Gastrocnemius medialis (tissue), 4 donors: ENCODE results near the gene MIB1. TPM values are rescaled to one million over a fixed set of nuclear protein-coding genes. Genes with fewer than 3 reads are reported as not detected.

Experiments
- ATAC-seq, 2 donors: fragments of 150-250 bp; one replicate each; pipeline ENCODE4 v1.9.1; 2016
- DNase-seq, 2 donors: peaks; one replicate each; pipeline ENCODE4 v3.0.0-alpha.2; 2019
- H3K27ac ChIP-seq, 4 donors: fragments of 200-600 bp; sonication (generic); 1 replicate in 1 of 4; 2 replicates in 3 of 4; pipeline ENCODE4 v1.5.1; 2016 to 2018; ENCODE audit warnings: mild to moderate bottlenecking in 2 of 4, moderate library complexity in 1 of 4
- H3K27me3 ChIP-seq, 3 donors: fragments of 200-600 bp; sonication (generic) in 2 of 3; 1 replicate in 1 of 3; 2 replicates in 2 of 3; pipeline versions ENCODE4 v1.5.1 to v1.6.0; 2016 to 2019; ENCODE audit warnings: mild to moderate bottlenecking in 1 of 3, moderate library complexity in 1 of 3
- H3K36me3 ChIP-seq, 2 donors: fragments of 200-600 bp; sonication (generic) in 1 of 2; one replicate each; pipeline ENCODE4 v1.5.1; 2017 to 2018
- H3K4me1 ChIP-seq, 2 donors: fragments of 200-600 bp; sonication (generic) in 1 of 2; one replicate each; pipeline ENCODE4 v1.5.1; 2016 to 2017; ENCODE audit warnings: mild to moderate bottlenecking in 2 of 2
- H3K4me3 ChIP-seq, 4 donors: fragments of 200-600 bp; sonication (generic) in 3 of 4; 1 replicate in 1 of 4; 2 replicates in 3 of 4; pipeline ENCODE4 v1.5.1; 2016 to 2019; ENCODE audit warnings: mild to moderate bottlenecking in 2 of 4
- H3K9me3 ChIP-seq, 3 donors: fragments of 200-600 bp; sonication (generic) in 2 of 3; 1 replicate in 1 of 3; 2 replicates in 2 of 3; pipeline ENCODE4 v1.5.1; 2016 to 2019
- CTCF ChIP-seq, 5 experiments: fragments of 450-650 bp in 3 of 5; fragments of 200-600 bp in 2 of 5; sonication (generic) in 2 of 5; IDR thresholded peaks in 4 of 5; conservative IDR thresholded peaks in 1 of 5; 1 replicate in 4 of 5; 2 replicates in 1 of 5; pipeline ENCODE4 v1.5.1; 2016 to 2019; ENCODE audit warnings: antibody characterized with exemption in 5 of 5, mild to moderate bottlenecking in 3 of 5, moderate library complexity in 3 of 5
- POLR2A ChIP-seq, 2 donors: fragments of 450-650 bp; IDR thresholded peaks; one replicate each; pipeline ENCODE4 v1.6.1; 2017; ENCODE audit warnings: antibody characterized with exemption in 2 of 2, mild to moderate bottlenecking in 2 of 2, moderate library complexity in 2 of 2
- in situ Hi-C, 4 donors: fragments of 200-750 bp; cut with MboI; loops; one replicate each; pipeline versions ENCODE4 v1.15.0 to v1.8.0; 2017; ENCODE audit warnings: low sequenced_read_pairs in 4 of 4
- intact Hi-C: fragments of 100-400 bp; cut with DNase I; formaldehyde crosslinking; loops from one replicate; pipeline ENCODE4 v1.15.1; 2023; ENCODE audit warnings: low total_unique reads
- total RNA-seq, 4 donors: library from RNA; depleted of rRNA; stranded (reverse); fragments of >200 nt; gene quantifications; one replicate each; pipeline versions ENCODE4 v1.1.0 to v1.2.3, GENCODE V29; 2016

MIB1 gene
- total RNA-seq, 4 donors from 2014 or later: 16.4 to 22.3 (median 21.6) TPM

GRCh38 chr18:21853016-21853415 is 112.4 kb downstream of the MIB1 start:
- H3K27me3 ChIP-seq: no peaks in the 10 kb centered on the region
- in situ Hi-C loops: no loop called here
- intact Hi-C loops: loop anchor here (5.0 to 10.0 kb wide), 3 partner anchors 48 to 241 kb away; partner anchors contain the start of genes ABHD3 and SNRPD1
- DNase-seq (no peak), ATAC-seq (no peak)
- H3K36me3 ChIP-seq: peaks cover 0 to 14% of the 10 kb centered on the region in 2 donors
- no peaks in the 10 kb centered on the region for H3K9me3 ChIP-seq
- no peak overlapping the region for H3K4me3 ChIP-seq
- TF ChIP-seq CTCF (IDR thresholded peaks at IDR 0.05 in 4 of 5, conservative IDR thresholded peaks at IDR 0.05 in 1 of 5) (no peak), POLR2A (IDR thresholded peaks at IDR 0.05) (no peak)
- H3K4me1 ChIP-seq: peaks cover 9 to 22% of the 10 kb centered on the region in 2 donors
- no peak overlapping the region for H3K27ac ChIP-seq

GRCh38 chr18:21853775-21854552 is 113.4 kb downstream of the MIB1 start:
- Histone ChIP-seq H3K27ac (no peak overlapping the region), H3K9me3 (no peaks in the 10 kb centered on the region), H3K4me3 (no peak overlapping the region), H3K4me1 (peaks cover 9 to 22% of the 10 kb centered on the region in 2 donors), H3K27me3 (no peaks in the 10 kb centered on the region), H3K36me3 (peaks cover 0 to 23% of the 10 kb centered on the region in 2 donors)
- DNase-seq: no peak
- in situ Hi-C loops: no loop called here
- TF ChIP-seq CTCF (IDR thresholded peaks at IDR 0.05 in 4 of 5, conservative IDR thresholded peaks at IDR 0.05 in 1 of 5) (no peak), POLR2A (IDR thresholded peaks at IDR 0.05) (no peak)
- no peak for ATAC-seq
- intact Hi-C loops: loop anchor here (5.0 to 10.0 kb wide), 3 partner anchors 49 to 242 kb away; partner anchors contain the start of genes ABHD3 and SNRPD1

- Histone ChIP-seq H3K36me3 (peaks cover 0 to 30% of the 10 kb centered on the region in 2 donors), H3K4me3 (no peak overlapping the region), H3K27me3 (no peaks in the 10 kb centered on the region), H3K9me3 (no peaks in the 10 kb centered on the region), H3K4me1 (peaks cover 7 to 13% of the 10 kb centered on the region in 2 donors), H3K27ac (no peak overlapping the region)
- ATAC-seq (no peak), DNase-seq (no peak)
- intact Hi-C loops: loop anchor here (10.0 kb wide), 1 partner anchor 51 kb away; no protein-coding TSS in a partner anchor
- no peak for TF ChIP-seq POLR2A (IDR thresholded peaks at IDR 0.05)
- no peak for TF ChIP-seq CTCF (IDR thresholded peaks at IDR 0.05 in 4 of 5, conservative IDR thresholded peaks at IDR 0.05 in 1 of 5)
- in situ Hi-C loops: no loop called here
These were observed 114.8 kb downstream of the MIB1 start for GRCh38 chr18:21855432-21855831.

- H3K27ac ChIP-seq: no peak overlapping the region
- H3K9me3 ChIP-seq: no peaks in the 10 kb centered on the region
- ATAC-seq (no peak), DNase-seq (no peak)
- no peaks in the 10 kb centered on the region for H3K4me1 ChIP-seq
- H3K4me3 ChIP-seq: no peak overlapping the region
- peaks cover 0 to 42% of the 10 kb centered on the region in 2 donors for H3K36me3 ChIP-seq
- intact Hi-C loops (loop anchor here (10.0 kb wide), 1 partner anchor 53 kb away; no protein-coding TSS in a partner anchor), in situ Hi-C loops (no loop called here)
- TF ChIP-seq POLR2A (IDR thresholded peaks at IDR 0.05) (no peak), CTCF (IDR thresholded peaks at IDR 0.05 in 4 of 5, conservative IDR thresholded peaks at IDR 0.05 in 1 of 5) (no peak)
- H3K27me3 ChIP-seq: no peaks in the 10 kb centered on the region
These were observed 117.3 kb downstream of the MIB1 start for GRCh38 chr18:21857871-21858270.
